ENCODE data around the gene EPM2A.

EPM2A gene

DNA sequence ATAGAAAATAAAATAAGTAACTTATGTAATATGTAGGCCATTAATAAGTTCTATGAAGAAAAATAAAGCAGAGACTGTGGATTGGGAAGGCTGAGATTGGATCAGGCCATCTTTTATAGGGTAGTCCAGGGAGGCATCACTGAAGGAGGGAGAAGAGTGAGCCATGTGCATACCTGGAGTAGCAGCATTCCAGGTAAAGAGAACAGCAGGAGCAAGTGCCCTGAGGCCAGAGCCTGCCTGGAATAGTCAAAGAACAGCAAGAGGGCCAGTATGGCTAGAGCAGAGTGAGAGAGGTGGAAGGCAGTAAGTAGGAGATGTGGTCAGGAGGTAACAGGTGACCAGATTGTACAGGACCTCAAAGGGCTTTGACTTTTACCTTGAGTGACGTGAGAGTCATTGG lies 112.1 kb downstream of the EPM2A start:
- no peaks in the 10 kb centered on the region for H3K4me1 ChIP-seq (ENCODE audit: insufficient read depth, low read length, poor library complexity, severe bottlenecking)
- no peaks in the 10 kb centered on the region for H3F3A ChIP-seq (ENCODE audit: low read depth)
- no peaks in the 10 kb centered on the region for H3K27me3 ChIP-seq (ENCODE audit: insufficient read depth, low read length, poor library complexity, severe bottlenecking)
- no peak overlapping the region for H3K4me3 ChIP-seq (ENCODE audit: low read length, poor library complexity, severe bottlenecking)
- no peaks in the 10 kb centered on the region for H4K20me1 ChIP-seq (ENCODE audit: insufficient read depth, low read length, poor library complexity, severe bottlenecking)
- H2AFZ ChIP-seq (ENCODE audit: low read length): no peak overlapping the region
- no peaks in the 10 kb centered on the region; the same call in 1 of the 2 replicates for H3K36me3 ChIP-seq (ENCODE audit: insufficient read depth, low read length)
- H3K9ac ChIP-seq (ENCODE audit: low read depth, low read length, poor library complexity, severe bottlenecking): no peak overlapping the region
- H3K9me2 ChIP-seq (replicated peaks; ENCODE audit: low read depth, low read length): no peaks in the 10 kb centered on the region
- TF ChIP-seq, protein P1, sequence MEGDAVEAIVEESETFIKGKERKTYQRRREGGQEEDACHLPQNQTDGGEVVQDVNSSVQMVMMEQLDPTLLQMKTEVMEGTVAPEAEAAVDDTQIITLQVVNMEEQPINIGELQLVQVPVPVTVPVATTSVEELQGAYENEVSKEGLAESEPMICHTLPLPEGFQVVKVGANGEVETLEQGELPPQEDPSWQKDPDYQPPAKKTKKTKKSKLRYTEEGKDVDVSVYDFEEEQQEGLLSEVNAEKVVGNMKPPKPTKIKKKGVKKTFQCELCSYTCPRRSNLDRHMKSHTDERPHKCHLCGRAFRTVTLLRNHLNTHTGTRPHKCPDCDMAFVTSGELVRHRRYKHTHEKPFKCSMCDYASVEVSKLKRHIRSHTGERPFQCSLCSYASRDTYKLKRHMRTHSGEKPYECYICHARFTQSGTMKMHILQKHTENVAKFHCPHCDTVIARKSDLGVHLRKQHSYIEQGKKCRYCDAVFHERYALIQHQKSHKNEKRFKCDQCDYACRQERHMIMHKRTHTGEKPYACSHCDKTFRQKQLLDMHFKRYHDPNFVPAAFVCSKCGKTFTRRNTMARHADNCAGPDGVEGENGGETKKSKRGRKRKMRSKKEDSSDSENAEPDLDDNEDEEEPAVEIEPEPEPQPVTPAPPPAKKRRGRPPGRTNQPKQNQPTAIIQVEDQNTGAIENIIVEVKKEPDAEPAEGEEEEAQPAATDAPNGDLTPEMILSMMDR (conservative IDR thresholded peaks at IDR 0.05; ENCODE audit: low read length): no peak
- TF ChIP-seq EZH2phosphoT487 (IDR thresholded peaks at IDR 0.05; ENCODE audit: borderline replicate concordance): no peak
- H3K9me3 ChIP-seq (ENCODE audit: insufficient read depth, low read depth, low read length): no peaks in the 10 kb centered on the region; the same call in 1 of the 2 replicates
- no peak overlapping the region for H3K4me2 ChIP-seq (ENCODE audit: low read depth, low read length, poor library complexity, severe bottlenecking)
- H3K79me2 ChIP-seq (ENCODE audit: insufficient read depth, low read length): no peaks in the 10 kb centered on the region

DNA sequence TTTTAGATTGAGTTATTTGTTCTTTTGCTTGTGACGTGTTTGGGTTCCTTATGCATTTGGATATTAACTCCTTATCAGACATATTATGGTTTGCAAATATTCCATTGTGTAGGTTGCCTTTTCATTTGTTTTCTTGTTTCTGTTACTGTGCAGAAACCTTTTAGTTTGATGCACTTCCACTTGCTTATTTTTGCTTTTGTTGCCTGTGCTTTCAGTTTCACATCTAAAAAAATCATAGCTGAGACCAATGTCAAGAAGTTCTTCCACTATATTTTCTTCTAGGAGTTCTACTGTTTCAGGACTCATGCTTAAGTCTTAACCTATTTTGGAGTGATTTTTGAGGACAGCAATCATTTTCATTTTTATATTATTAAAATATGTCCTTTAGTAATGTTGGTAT lies 113.5 kb downstream of the EPM2A start:
- Histone ChIP-seq H3K79me2 (ENCODE audit: insufficient read depth, low read length) (no peaks in the 10 kb centered on the region), H3F3A (ENCODE audit: low read depth) (no peaks in the 10 kb centered on the region), H3K9me3 (ENCODE audit: insufficient read depth, low read depth, low read length) (no peaks in the 10 kb centered on the region; the same call in 1 of the 2 replicates), H2AFZ (ENCODE audit: low read length) (no peak overlapping the region), H3K36me3 (ENCODE audit: insufficient read depth, low read length) (no peaks in the 10 kb centered on the region), H3K4me1 (ENCODE audit: insufficient read depth, low read length, poor library complexity, severe bottlenecking) (no peaks in the 10 kb centered on the region), H3K9ac (ENCODE audit: low read depth, low read length, poor library complexity, severe bottlenecking) (no peak overlapping the region), H3K9me2 (replicated peaks; ENCODE audit: low read depth, low read length) (no peaks in the 10 kb centered on the region), H3K4me2 (ENCODE audit: low read depth, low read length, poor library complexity, severe bottlenecking) (no peak overlapping the region), H4K20me1 (ENCODE audit: insufficient read depth, low read length, poor library complexity, severe bottlenecking) (no peaks in the 10 kb centered on the region), H3K4me3 (ENCODE audit: low read length, poor library complexity, severe bottlenecking) (no peak overlapping the region), H3K27me3 (ENCODE audit: insufficient read depth, low read length, poor library complexity, severe bottlenecking) (no peaks in the 10 kb centered on the region)
- TF ChIP-seq, protein P1 (conservative IDR thresholded peaks at IDR 0.05; ENCODE audit: low read length): no peak
- no peak for TF ChIP-seq EZH2phosphoT487 (IDR thresholded peaks at IDR 0.05; ENCODE audit: borderline replicate concordance)

DNA sequence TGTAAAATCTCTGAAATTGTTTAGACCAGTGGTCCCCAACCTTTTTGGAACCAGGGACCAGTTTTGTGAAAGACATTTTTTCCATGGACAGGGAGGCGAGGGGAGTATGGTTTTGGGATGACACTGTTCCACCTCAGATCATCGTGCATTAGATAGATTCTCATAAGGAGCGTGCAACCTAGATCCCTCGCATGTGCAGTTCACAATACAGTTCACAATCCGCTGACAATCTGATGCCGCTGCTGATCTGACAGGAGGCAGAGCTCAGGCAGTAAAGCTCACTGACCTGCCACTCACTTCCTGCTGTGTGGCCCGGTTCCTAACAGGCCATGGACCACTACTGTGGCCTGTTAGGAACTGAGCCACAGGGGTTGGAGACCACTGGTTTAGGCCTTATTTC lies 115.2 kb downstream of the EPM2A start:
- Histone ChIP-seq H3K9me3 (ENCODE audit: insufficient read depth, low read depth, low read length) (no peaks in the 10 kb centered on the region; the same call in 1 of the 2 replicates), H3K79me2 (ENCODE audit: insufficient read depth, low read length) (no peaks in the 10 kb centered on the region), H4K20me1 (ENCODE audit: insufficient read depth, low read length, poor library complexity, severe bottlenecking) (no peaks in the 10 kb centered on the region), H3K4me1 (ENCODE audit: insufficient read depth, low read length, poor library complexity, severe bottlenecking) (no peaks in the 10 kb centered on the region), H3K4me2 (ENCODE audit: low read depth, low read length, poor library complexity, severe bottlenecking) (no peak overlapping the region), H3F3A (ENCODE audit: low read depth) (no peaks in the 10 kb centered on the region), H3K27me3 (ENCODE audit: insufficient read depth, low read length, poor library complexity, severe bottlenecking) (no peaks in the 10 kb centered on the region), H3K9me2 (replicated peaks; ENCODE audit: low read depth, low read length) (no peaks in the 10 kb centered on the region), H3K4me3 (ENCODE audit: low read length, poor library complexity, severe bottlenecking) (no peak overlapping the region), H3K36me3 (ENCODE audit: insufficient read depth, low read length) (no peaks in the 10 kb centered on the region), H3K9ac (ENCODE audit: low read depth, low read length, poor library complexity, severe bottlenecking) (no peak overlapping the region), H2AFZ (ENCODE audit: low read length) (no peak overlapping the region)
- TF ChIP-seq, protein P1 (conservative IDR thresholded peaks at IDR 0.05; ENCODE audit: low read length): no peak
- TF ChIP-seq EZH2phosphoT487 (IDR thresholded peaks at IDR 0.05; ENCODE audit: borderline replicate concordance): no peak

Measured in Loucy (cell line).